Cardiac ventricle fibroblast (primary cell): ENCODE results near the gene PRR20B. TPM values are rescaled to one million over a fixed set of nuclear protein-coding genes. Genes with fewer than 3 reads are reported as not detected.

Experiments used
- total RNA-seq: library from RNA; depleted of rRNA; stranded (reverse); fragments of >200 nt; gene quantifications from 2 replicates; pipeline ENCODE4 v1.2.3, GENCODE V29; 2015

PRR20B gene
- not detected in 2 replicates for total RNA-seq

GRCh38 chr13:57147188-57147587 is at the start of gene PRR20B:
Gene PRR20B (plus strand): TSS chr13:57147488. CDS start chr13:57147875, 387 bp downstream.

DNA sequence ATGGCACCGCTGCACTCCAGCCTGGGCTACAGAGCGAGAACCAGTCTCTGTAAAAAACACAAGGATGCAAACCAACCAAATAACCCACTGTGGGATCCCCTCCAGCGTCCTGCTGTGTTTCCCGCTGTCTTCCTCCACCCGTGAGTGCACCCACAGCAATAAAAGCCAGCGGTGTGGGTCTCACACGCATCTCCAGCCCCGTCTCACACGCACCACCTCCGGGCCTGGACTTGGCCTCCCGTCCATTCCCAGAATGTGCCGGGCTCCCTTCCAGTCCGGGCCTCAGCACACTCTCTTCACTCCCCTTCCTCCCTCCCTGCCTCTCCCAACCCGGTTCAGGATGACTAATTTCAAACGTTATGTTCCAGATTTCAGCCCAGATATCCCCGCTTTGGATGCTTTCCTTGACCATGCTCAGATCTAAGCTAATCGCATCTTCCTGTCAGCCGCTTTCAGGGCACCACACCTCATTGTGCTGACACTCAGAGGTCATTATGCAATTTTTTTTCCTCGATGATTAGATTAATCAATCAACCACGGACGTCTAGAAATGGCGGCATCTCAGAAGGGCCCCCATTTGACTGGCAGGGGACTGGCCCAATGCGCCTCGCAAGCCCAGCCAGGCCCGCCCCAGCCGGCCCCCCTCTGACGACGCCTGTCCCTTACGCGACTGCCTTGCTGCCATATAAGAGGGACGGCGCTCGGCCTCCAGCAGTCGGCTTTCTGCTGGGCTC is 6.9 kb upstream of the PRR20B start, which contains the start of gene PRR20A:
PRR20A (plus strand) TSS at position 684 of the 734 bp plus-strand sequence. CDS start 387 bp downstream, outside the sequence.

DNA sequence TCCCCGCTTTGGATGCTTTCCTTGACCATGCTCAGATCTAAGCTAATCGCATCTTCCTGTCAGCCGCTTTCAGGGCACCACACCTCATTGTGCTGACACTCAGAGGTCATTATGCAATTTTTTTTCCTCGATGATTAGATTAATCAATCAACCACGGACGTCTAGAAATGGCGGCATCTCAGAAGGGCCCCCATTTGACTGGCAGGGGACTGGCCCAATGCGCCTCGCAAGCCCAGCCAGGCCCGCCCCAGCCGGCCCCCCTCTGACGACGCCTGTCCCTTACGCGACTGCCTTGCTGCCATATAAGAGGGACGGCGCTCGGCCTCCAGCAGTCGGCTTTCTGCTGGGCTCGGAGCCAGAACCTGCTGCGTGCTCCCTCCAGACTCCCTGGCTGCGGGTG is 6.5 kb downstream of the PRR20B start, which contains the start of gene PRR20C:
PRR20C (plus strand) TSS at position 301 of the 400 bp plus-strand sequence. CDS start 387 bp downstream, outside the sequence.

DNA sequence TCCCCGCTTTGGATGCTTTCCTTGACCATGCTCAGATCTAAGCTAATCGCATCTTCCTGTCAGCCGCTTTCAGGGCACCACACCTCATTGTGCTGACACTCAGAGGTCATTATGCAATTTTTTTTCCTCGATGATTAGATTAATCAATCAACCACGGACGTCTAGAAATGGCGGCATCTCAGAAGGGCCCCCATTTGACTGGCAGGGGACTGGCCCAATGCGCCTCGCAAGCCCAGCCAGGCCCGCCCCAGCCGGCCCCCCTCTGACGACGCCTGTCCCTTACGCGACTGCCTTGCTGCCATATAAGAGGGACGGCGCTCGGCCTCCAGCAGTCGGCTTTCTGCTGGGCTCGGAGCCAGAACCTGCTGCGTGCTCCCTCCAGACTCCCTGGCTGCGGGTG is 13.0 kb downstream of the PRR20B start, which contains the start of gene PRR20D:
PRR20D (plus strand) TSS at position 301 of the 400 bp plus-strand sequence. CDS start 387 bp downstream, outside the sequence.

GRCh38 chr13:57166897-57167296 is 19.6 kb downstream of the PRR20B start, which contains the start of gene PRR20E:
Gene PRR20E (plus strand): TSS chr13:57167197. CDS start chr13:57167584, 387 bp downstream.

Other genes starting within 250 kb of the PRR20B start
- not detected in 2 replicates for gene PRR20A, start 6.6 kb upstream of the PRR20B start, total RNA-seq
- gene PRR20C, start 6.6 kb downstream of the PRR20B start, total RNA-seq = not detected in 2 replicates
- gene PRR20D, start 13.1 kb downstream of the PRR20B start, total RNA-seq = not detected in 2 replicates
- not detected in 2 replicates for gene PRR20E, start 19.7 kb downstream of the PRR20B start, total RNA-seq